ENCODE measurements around the gene CFAP410.

DNA sequence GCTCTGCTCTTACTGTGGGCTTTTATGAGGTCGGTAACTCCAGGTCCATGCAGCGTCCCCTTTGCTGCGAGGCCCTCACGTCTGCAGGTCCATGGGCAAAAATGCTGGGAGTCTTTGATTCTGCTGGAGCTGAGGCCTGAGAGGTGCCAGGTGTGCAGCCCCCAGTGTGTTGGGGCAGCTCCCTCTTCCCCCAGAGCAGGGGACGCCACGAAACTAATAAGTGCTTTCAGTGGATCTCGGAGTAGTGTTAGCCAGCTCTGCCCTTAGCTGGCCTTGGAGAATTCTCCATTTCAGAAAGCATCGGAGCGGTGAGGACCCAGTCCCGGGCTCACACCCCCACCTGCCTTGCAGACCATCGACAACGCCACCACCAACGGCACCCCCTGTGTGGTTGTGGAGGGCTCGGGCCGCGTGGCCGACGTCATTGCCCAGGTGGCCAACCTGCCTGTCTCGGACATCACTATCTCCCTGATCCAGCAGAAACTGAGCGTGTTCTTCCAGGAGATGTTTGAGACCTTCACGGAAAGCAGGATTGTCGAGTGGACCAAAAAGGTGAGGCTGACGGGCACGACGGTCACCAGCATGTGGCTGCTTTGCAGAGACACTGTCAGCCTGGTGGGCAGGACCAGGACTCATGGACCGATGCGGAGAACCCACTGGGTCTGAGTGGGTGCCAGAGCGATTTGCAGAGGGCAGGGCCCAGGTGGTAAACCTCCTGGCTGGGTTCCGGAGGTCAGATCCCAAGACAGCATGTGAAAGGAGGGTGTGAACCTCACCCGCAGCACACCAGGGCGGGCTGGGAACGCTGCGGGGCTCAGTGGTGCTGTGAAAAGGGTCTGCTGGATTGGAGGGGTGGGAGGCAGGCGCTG, 39.7 kb upstream of the CFAP410 start:
- TF ChIP-seq CTCF (conservative IDR thresholded peaks at IDR 0.05 in 1 of 2, IDR thresholded peaks at IDR 0.05 in 1 of 2; ENCODE audit: extremely low read depth in 1 of 2, insufficient read depth in 1 of 2, low read depth in 1 of 2, low read length in 2 of 2) (no peak), EZH2 (IDR thresholded peaks at IDR 0.05; ENCODE audit: borderline replicate concordance, low read length) (no peak)
